IMR-90 (cell line): ENCODE measurements around the gene FNTB. TPM values are rescaled to one million over a fixed set of nuclear protein-coding genes. Genes with fewer than 3 reads are reported as not detected.

ENCODE experiments used
- ATAC-seq: fragments of 200-7000 bp; cut with Tn5 transposase; 2 replicates; pipeline ENCODE4 v1.9.1; 2020; ENCODE audit warnings: low read depth, mild to moderate bottlenecking, moderate library complexity
- BruUV-seq: library from RNA; stranded (reverse); fragments of 400-500 nt; replicated peaks from 2 replicates; lab custom pipeline; 2021; lab: Mats Ljungman, UMichigan
- CTCF ChIA-PET: fragments of 300-600 bp; formaldehyde crosslinking; extraction: SDS; loops from one replicate; lab custom pipeline; 2021; ENCODE audit warnings: antibody characterized with exemption; lab: Yijun Ruan, JAX
- POLR2A ChIA-PET: fragments of 300-600 bp; sonication (Branson Sonifier 250); formaldehyde crosslinking; loops from one replicate; lab custom pipeline; 2022; ENCODE audit warnings: antibody characterized with exemption; ENCODE audit not compliant: unreplicated experiment; lab: Charles Lee
- DNase-seq: peaks from one replicate; pipeline ENCODE4 v3.0.0; 2013
- H2AFZ ChIP-seq: replicated peaks from 2 replicates; pipeline ENCODE3; 2013; ENCODE audit warnings: low read length, mild to moderate bottlenecking; ENCODE audit not compliant: poor library complexity
- H2AK5ac ChIP-seq: 2 replicates; pipeline ENCODE4 v1.6.1; 2013; ENCODE audit warnings: low read depth, low read length, inconsistent platforms
- H2AK9ac ChIP-seq: replicated peaks from 2 replicates; pipeline ENCODE3; 2013; ENCODE audit warnings: mild to moderate bottlenecking, low read depth, low read length, moderate library complexity; ENCODE audit not compliant: poor library complexity
- H2BK120ac ChIP-seq: 2 replicates; pipeline ENCODE4 v1.6.1; 2013; ENCODE audit warnings: low read depth, low read length, inconsistent platforms
- H2BK15ac ChIP-seq: 3 replicates; pipeline ENCODE4 v1.6.1; 2013; ENCODE audit warnings: low read depth, low read length, inconsistent platforms
- H2BK20ac ChIP-seq: 2 replicates; pipeline ENCODE4 v1.6.1; 2013; ENCODE audit warnings: low read depth, mild to moderate bottlenecking, inconsistent platforms, low read length, moderate library complexity
- H2BK5ac ChIP-seq: 2 replicates; pipeline ENCODE4 v1.6.1; 2013; ENCODE audit warnings: mild to moderate bottlenecking, low read depth, low read length, inconsistent platforms; ENCODE audit not compliant: poor library complexity, severe bottlenecking
- H3K14ac ChIP-seq: replicated peaks from 2 replicates; pipeline ENCODE4 v1.6.1; 2013; ENCODE audit warnings: low read depth, low read length, inconsistent platforms
- H3K18ac ChIP-seq: 2 replicates; pipeline ENCODE4 v1.6.1; 2013; ENCODE audit warnings: low read depth, low read length, control low read depth
- H3K23ac ChIP-seq: 2 replicates; pipeline ENCODE4 v1.6.1; 2013; ENCODE audit warnings: low read depth, low read length, inconsistent platforms
- H3K27ac ChIP-seq: 2 replicates; pipeline ENCODE4 v1.5.1; 2013; ENCODE audit warnings: mild to moderate bottlenecking, control low read depth, low read length; ENCODE audit not compliant: insufficient read depth
- H3K27me3 ChIP-seq: 2 replicates; pipeline ENCODE4 v1.6.1; 2013; ENCODE audit warnings: low read length; ENCODE audit not compliant: control insufficient read depth, insufficient read depth
- H3K36me3 ChIP-seq: 2 replicates; pipeline ENCODE4 v1.6.1; 2013; ENCODE audit warnings: low read length, mixed read lengths; ENCODE audit not compliant: control insufficient read depth, insufficient read depth
- H3K4ac ChIP-seq: 2 replicates; pipeline ENCODE4 v1.6.1; 2013; ENCODE audit warnings: low read depth, low read length, inconsistent platforms
- H3K4me1 ChIP-seq: 2 replicates; pipeline ENCODE4 v1.6.1; 2013; ENCODE audit warnings: low read length, mixed read lengths; ENCODE audit not compliant: control insufficient read depth, insufficient read depth
- H3K4me2 ChIP-seq: 2 replicates; pipeline ENCODE4 v1.6.1; 2013; ENCODE audit warnings: low read depth, mild to moderate bottlenecking, control low read depth, low read length, moderate library complexity
- H3K4me3 ChIP-seq: 2 replicates; pipeline ENCODE4 v1.5.1; 2013; ENCODE audit warnings: low read depth, mild to moderate bottlenecking, control low read depth, low read length, moderate library complexity; ENCODE audit not compliant: insufficient read depth
- H3K56ac ChIP-seq: 2 replicates; pipeline ENCODE4 v1.6.1; 2013; ENCODE audit warnings: low read length, inconsistent platforms; ENCODE audit not compliant: insufficient read depth; ENCODE audit errors: extremely low read depth
- H3K79me1 ChIP-seq, 2 experiments: 2 replicates each; pipeline ENCODE4 v1.6.1; 2013; ENCODE audit warnings: low read length in 2 of 2, inconsistent platforms in 1 of 2, low read depth in 1 of 2
- H3K9ac ChIP-seq: 2 replicates; pipeline ENCODE4 v1.6.1; 2013; ENCODE audit warnings: low read depth, low read length, control low read depth
- H3K9me1 ChIP-seq: 2 replicates; pipeline ENCODE4 v1.6.1; 2013; ENCODE audit warnings: low read length, inconsistent platforms; ENCODE audit not compliant: insufficient read depth
- H3K9me3 ChIP-seq: 2 replicates; pipeline ENCODE4 v1.6.1; 2013; ENCODE audit warnings: low read length; ENCODE audit not compliant: control insufficient read depth, insufficient read depth
- H4K20me1 ChIP-seq: 2 replicates; pipeline ENCODE4 v1.6.1; 2013; ENCODE audit warnings: low read length, inconsistent platforms; ENCODE audit not compliant: insufficient read depth
- H4K5ac ChIP-seq: 2 replicates; pipeline ENCODE4 v1.6.1; 2013; ENCODE audit warnings: mild to moderate bottlenecking, low read depth, low read length, control low read depth
- H4K8ac ChIP-seq, 2 experiments: 2 replicates each; pipeline ENCODE4 v1.6.1; 2013; ENCODE audit warnings: low read depth in 2 of 2, low read length in 2 of 2, control low read depth in 1 of 2, inconsistent platforms in 1 of 2
- H4K91ac ChIP-seq: 2 replicates; pipeline ENCODE4 v1.6.1; 2013; ENCODE audit warnings: low read depth, low read length, inconsistent platforms; ENCODE audit not compliant: insufficient read depth
- BHLHE40 ChIP-seq: fragments of 150-350 bp; IDR thresholded peaks from 2 replicates; pipeline ENCODE4 v1.6.1; 2016; ENCODE audit warnings: mild to moderate bottlenecking, low read depth, low read length
- CHD1 ChIP-seq: IDR thresholded peaks from 2 replicates; pipeline ENCODE4 v1.6.1; 2012; ENCODE audit warnings: low read depth, low read length, improper control_type of control experiment
- CTCF ChIP-seq: conservative IDR thresholded peaks from 2 replicates; pipeline ENCODE4 v1.5.1; 2012; ENCODE audit warnings: mild to moderate bottlenecking, low read depth, low read length, improper control_type of control experiment
- ELK1 ChIP-seq: fragments of 150-350 bp; IDR thresholded peaks from 2 replicates; pipeline ENCODE4 v1.6.1; 2016; ENCODE audit warnings: low read depth, mild to moderate bottlenecking, low read length, moderate library complexity, borderline replicate concordance
- MAFK ChIP-seq: IDR thresholded peaks from 2 replicates; pipeline ENCODE4 v1.6.1; 2012; ENCODE audit warnings: low read depth, low read length, improper control_type of control experiment
- MAZ ChIP-seq: IDR thresholded peaks from 2 replicates; pipeline ENCODE4 v1.6.1; 2012; ENCODE audit warnings: low read depth, mild to moderate bottlenecking, low read length, improper control_type of control experiment, moderate library complexity, borderline replicate concordance
- MXI1 ChIP-seq: IDR thresholded peaks from 2 replicates; pipeline ENCODE4 v1.6.1; 2012; ENCODE audit warnings: low read depth, mild to moderate bottlenecking, low read length, moderate library complexity, borderline replicate concordance
- NFE2L2 ChIP-seq: fragments of 150-350 bp; IDR thresholded peaks from 2 replicates; pipeline ENCODE4 v1.6.1; 2016; ENCODE audit warnings: low read depth, mild to moderate bottlenecking, low read length
- POLR2A ChIP-seq: IDR thresholded peaks from 2 replicates; pipeline ENCODE4 v1.6.1; 2012; ENCODE audit warnings: mild to moderate bottlenecking, low read depth, low read length
- RCOR1 ChIP-seq: IDR thresholded peaks from 2 replicates; pipeline ENCODE4 v1.6.1; 2012; ENCODE audit warnings: mild to moderate bottlenecking, low read length, improper control_type of control experiment; ENCODE audit not compliant: insufficient replicate concordance
- RFX5 ChIP-seq: IDR thresholded peaks from 2 replicates; pipeline ENCODE4 v1.8.0; 2012; ENCODE audit warnings: low read depth, mild to moderate bottlenecking, low read length, moderate library complexity
- SMC3 ChIP-seq: fragments of 150-350 bp; IDR thresholded peaks from 2 replicates; pipeline ENCODE4 v1.6.1; 2016; ENCODE audit warnings: low read depth, mild to moderate bottlenecking, antibody characterized with exemption, low read length, moderate library complexity
- USF2 ChIP-seq: fragments of 150-350 bp; IDR thresholded peaks from 2 replicates; pipeline ENCODE4 v1.6.1; 2017; ENCODE audit warnings: mild to moderate bottlenecking, antibody characterized with exemption, low read length, low read depth
- WGBS, 2 experiments: methylation state at CpG; one replicate each; pipeline versions ENCODE4 v1.1.5 to v1.1.7; 2013; ENCODE audit warnings: missing lambda C conversion rate in 2 of 2; ENCODE audit not compliant: insufficient read length in 1 of 2; ENCODE audit errors: extremely low coverage in 2 of 2; 5-methylcytosine and 5-hydroxymethylcytosine counted together
- dilution Hi-C: fragments of 300-500 bp; cut with HindIII; formaldehyde crosslinking; loops from one replicate; pipeline ENCODE4 v1.14.3; 2018; ENCODE audit warnings: low sequenced_read_pairs; ENCODE audit not compliant: unreplicated experiment
- in situ Hi-C: fragments of 300-500 bp; cut with MboI; formaldehyde crosslinking; loops from 3 replicates; pipeline ENCODE4 v1.14.3; 2019; ENCODE audit warnings: low sequenced_read_pairs, inconsistent platforms, mixed read lengths
- intact Hi-C: fragments of 100-400 bp; cut with micrococcal nuclease; formaldehyde crosslinking; loops from 2 replicates; pipeline ENCODE4 v1.10.0; 2022
- polyA plus RNA-seq, 3 experiments: library from polyadenylated mRNA; depleted of rRNA; stranded (reverse); fragments of >200 nt; gene quantifications; 2 replicates each; pipeline ENCODE4 v1.2.3, GENCODE V29; 2012; ENCODE audit warnings: low replicate concordance in 1 of 3
- total RNA-seq: library from RNA; depleted of rRNA; stranded (reverse); fragments of >200 nt; gene quantifications from 2 replicates; pipeline ENCODE4 v1.2.3, GENCODE V29; 2012

FNTB gene
- total and polyA plus RNA-seq, 2 of the 4 experiments (the other 2 are of a cell fraction), result 9.9 to 18.5 TPM

- no CpG with 5 or more reads among the region's 1 CpG for WGBS, 2 experiments
- Histone ChIP-seq H2BK20ac (no peak overlapping the region), H3K18ac (no peak overlapping the region), H2AK9ac (no peak overlapping the region), H3K4me2 (no peak overlapping the region), H3K4ac (no peak overlapping the region), H3K36me3 (peaks cover 7% of the 10 kb centered on the region; the same call in 1 of the 2 replicates), H3K27ac (no peak overlapping the region), H3K4me3 (no peak overlapping the region), H4K8ac (no peak overlapping the region; a peak in 1 of 4 replicates), H3K9me1 (peaks cover 7% of the 10 kb centered on the region; the same call in 1 of the 2 replicates), H4K20me1 (no peaks in the 10 kb centered on the region), H2BK120ac (no peak overlapping the region), H3K56ac (no peak overlapping the region), H3K23ac (no peak overlapping the region), H2AK5ac (peak overlapping the region; percentile 13; the same call in 1 of the 2 replicates), H3K79me1 (peaks cover 0 to 16% of the 10 kb centered on the region in 2 experiments), H4K5ac (no peak overlapping the region), H3K14ac (no peak overlapping the region), H2BK5ac (no peak overlapping the region), H3K9me3 (no peaks in the 10 kb centered on the region), H3K9ac (no peak overlapping the region), H2AFZ (no peak overlapping the region), H2BK15ac (no peak overlapping the region), H3K27me3 (no peaks in the 10 kb centered on the region), H4K91ac (no peak overlapping the region), H3K4me1 (peaks cover 6% of the 10 kb centered on the region; the same call in 1 of the 2 replicates)
- ATAC-seq, result no peak
- intact Hi-C loops (no loop called here), dilution Hi-C loops (no loop called here), in situ Hi-C loops (no loop called here)
- DNase-seq, result no peak
- CTCF ChIA-PET, result interaction anchor here (3.5 kb wide), 1 partner anchor 13 kb away, joined by 16 read pairs; no protein-coding TSS in a partner anchor
- TF ChIP-seq SMC3 (no peak), RFX5 (no peak), USF2 (no peak), MXI1 (no peak), CHD1 (no peak), CTCF (no peak), MAZ (no peak), ELK1 (no peak), NFE2L2 (no peak), RCOR1 (no peak), BHLHE40 (no peak), MAFK (no peak), POLR2A (no peak)
- no TSS peak for BruUV-seq
- POLR2A ChIA-PET, result no interaction called here
Observed at GRCh38 chr14:65007202-65007601, 20.5 kb downstream of the FNTB start.
